GM19035 (cell line): ENCODE measurements around the gene TENM4.

Experiments
- ATAC-seq: cut with Tn5 transposase; IDR thresholded peaks from one replicate; pipeline ENCODE4 v1.9.1; 2021; ENCODE audit not compliant: unreplicated experiment

TENM4 gene

GRCh38 chr11:78949976-78950690, 490.7 kb downstream of the TENM4 start:
- ATAC-seq, result no peak

- no peak for ATAC-seq
Observed at GRCh38 chr11:78946945-78947902, 493.6 kb downstream of the TENM4 start.

GRCh38 chr11:78943841-78944240, 497.0 kb downstream of the TENM4 start:
- no peak for ATAC-seq

GRCh38 chr11:78943154-78943553, 497.7 kb downstream of the TENM4 start:
- no peak for ATAC-seq

- no peak for ATAC-seq
Observed at GRCh38 chr11:78941226-78941851, 499.5 kb downstream of the TENM4 start.

GRCh38 chr11:78940500-78941225, 500.2 kb downstream of the TENM4 start:
- ATAC-seq, result no peak

GRCh38 chr11:78938971-78939370, 501.9 kb downstream of the TENM4 start:
- ATAC-seq, result no peak

- no peak for ATAC-seq
Observed at GRCh38 chr11:78938036-78938435, 502.8 kb downstream of the TENM4 start.

- ATAC-seq, result no peak
Observed at GRCh38 chr11:78935398-78936068, 505.3 kb downstream of the TENM4 start.

- ATAC-seq, result no peak
Observed at GRCh38 chr11:78933350-78933749, 507.5 kb downstream of the TENM4 start.

GRCh38 chr11:78932757-78933156, 508.1 kb downstream of the TENM4 start:
- no peak for ATAC-seq

- ATAC-seq, result no peak
Observed at GRCh38 chr11:78931891-78932290, 508.9 kb downstream of the TENM4 start.

- ATAC-seq, result no peak
Observed at GRCh38 chr11:78930810-78931523, 509.9 kb downstream of the TENM4 start.

- no peak for ATAC-seq
Observed at GRCh38 chr11:78929906-78930220, 511.0 kb downstream of the TENM4 start.

GRCh38 chr11:78929207-78929905, 511.5 kb downstream of the TENM4 start:
- ATAC-seq, result no peak

GRCh38 chr11:78927511-78927910, 513.3 kb downstream of the TENM4 start:
- ATAC-seq, result no peak

- no peak for ATAC-seq
Observed at GRCh38 chr11:78926633-78927338, 514.0 kb downstream of the TENM4 start.

- ATAC-seq, result no peak
Observed at GRCh38 chr11:78925387-78925786, 515.4 kb downstream of the TENM4 start.
